HG03520 (cell line): ENCODE measurements around the gene IL17D.
"Not testable (repeated sequence)": the region's sequence is repeated elsewhere in the genome, so short reads cannot be mapped to it uniquely, and the experiment has no call there.

Experiments used
- ATAC-seq: cut with Tn5 transposase; IDR thresholded peaks from one replicate; pipeline ENCODE4 v1.9.1; 2021; ENCODE audit warnings: mild to moderate bottlenecking, moderate library complexity; ENCODE audit not compliant: unreplicated experiment

The IL17D gene, protein sequence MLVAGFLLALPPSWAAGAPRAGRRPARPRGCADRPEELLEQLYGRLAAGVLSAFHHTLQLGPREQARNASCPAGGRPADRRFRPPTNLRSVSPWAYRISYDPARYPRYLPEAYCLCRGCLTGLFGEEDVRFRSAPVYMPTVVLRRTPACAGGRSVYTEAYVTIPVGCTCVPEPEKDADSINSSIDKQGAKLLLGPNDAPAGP

DNA sequence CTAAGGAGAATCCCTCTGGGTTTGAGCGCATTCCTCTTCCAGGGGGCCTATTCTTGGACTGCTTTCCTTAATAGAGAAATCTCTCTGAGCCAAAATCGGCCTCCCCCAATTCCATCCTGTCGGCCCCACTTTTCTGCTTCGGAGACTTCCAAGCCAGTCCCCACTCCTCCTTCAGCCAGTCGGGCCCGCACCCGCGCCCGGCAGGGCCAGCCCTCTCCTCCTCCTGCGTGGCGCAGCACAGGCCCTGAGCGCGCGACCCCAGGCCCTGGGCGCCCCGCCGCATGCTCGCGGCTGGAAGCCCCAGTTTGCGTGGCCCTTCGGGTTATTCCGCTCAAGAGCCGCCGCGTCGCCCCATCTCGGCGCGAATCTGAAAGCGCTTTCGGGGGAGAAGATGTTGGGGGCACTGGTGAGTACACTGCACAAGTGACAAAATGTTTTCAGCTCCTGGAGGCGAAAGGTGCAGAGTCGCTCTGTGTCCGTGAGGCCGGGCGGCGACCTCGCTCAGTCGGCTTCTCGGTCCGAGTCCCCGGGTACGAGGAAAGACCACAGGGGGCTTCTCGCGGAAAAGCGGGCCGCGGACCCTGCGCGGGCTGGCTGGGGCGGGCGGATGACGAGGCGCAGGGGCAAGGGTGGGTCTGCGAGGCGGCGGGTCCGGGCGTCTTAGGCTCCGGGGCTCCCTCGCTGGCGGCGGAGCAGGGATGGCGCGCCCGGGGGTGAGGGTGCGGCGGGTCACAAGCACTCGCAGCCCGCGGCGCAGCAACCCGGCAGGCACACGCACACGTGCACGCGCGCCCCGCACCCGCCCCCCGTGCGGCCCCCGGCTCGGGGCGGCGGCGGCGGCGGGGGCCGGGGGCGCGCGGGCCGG lies at the start of gene IL17D:
TSS of gene IL17D (plus strand) at position 785 of the 865 bp plus-strand sequence. CDS start 303 bp downstream, outside the sequence.
- ATAC-seq = peak; percentile 23

DNA sequence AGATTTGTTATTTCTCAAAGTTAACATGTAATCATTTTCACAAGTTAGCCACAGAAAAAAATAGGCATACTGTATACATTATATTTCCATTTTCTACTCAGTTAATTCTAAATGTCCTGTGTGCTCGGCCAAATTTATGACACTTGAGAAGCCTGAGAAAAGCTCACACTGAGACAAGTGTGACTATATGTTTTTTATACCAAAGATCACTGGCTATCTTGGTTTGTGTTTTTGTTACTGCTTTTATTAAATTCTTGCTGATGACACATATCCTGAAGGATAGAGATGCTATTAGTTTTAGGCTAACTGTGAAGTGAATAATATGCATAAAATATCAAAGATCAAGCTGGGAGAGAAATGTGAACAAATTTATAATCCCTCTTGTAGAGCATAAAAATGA lies 49.3 kb upstream of the IL17D start:
- ATAC-seq = no peak

DNA sequence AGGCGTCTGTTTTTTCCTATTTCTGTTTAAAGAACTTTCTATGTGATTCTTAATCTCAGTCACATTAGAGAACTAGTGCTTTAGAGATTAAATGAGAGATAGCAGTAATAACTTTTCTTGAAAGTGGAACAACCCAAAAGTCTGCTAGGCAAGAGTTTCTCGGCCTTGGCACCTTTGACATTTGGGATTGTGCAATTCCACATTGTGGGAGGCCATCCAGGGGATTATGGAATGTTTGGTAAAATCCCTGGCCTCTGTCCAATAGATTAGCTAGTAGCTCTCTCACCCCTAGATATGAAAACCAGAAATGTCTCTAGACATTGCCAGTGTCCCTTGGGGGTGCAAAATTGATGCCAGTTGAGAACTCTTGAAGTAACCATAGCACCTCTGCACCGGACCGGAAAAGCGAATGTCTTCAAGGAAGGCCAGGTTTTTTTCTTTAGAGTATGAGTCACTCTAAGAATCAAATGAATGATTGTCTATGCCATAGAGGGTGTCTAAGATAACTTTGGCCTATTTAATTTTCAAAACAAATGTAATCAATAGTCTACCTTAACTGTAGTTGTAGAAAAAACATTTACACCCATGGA lies 45.0 kb upstream of the IL17D start:
- no peak for ATAC-seq

DNA sequence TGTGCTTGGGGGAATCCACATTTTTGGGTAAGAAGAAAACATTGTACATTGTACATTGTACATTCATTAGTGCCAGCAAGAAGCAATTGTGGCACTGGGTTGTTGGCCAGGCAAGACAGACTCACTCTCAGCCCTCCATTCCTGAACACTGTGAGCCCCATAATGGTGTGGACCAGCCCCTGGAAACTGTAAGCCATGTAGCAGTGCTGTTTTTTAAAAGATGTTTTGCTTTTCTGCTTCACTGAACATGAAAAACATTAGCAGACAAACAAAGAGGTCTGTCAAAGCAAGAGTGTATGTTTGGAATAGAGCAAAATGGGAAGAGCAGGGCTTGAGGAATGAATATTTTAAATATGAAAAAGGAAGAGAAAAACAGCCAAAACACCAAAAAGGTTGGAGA lies 39.1 kb upstream of the IL17D start:
- no peak for ATAC-seq

DNA sequence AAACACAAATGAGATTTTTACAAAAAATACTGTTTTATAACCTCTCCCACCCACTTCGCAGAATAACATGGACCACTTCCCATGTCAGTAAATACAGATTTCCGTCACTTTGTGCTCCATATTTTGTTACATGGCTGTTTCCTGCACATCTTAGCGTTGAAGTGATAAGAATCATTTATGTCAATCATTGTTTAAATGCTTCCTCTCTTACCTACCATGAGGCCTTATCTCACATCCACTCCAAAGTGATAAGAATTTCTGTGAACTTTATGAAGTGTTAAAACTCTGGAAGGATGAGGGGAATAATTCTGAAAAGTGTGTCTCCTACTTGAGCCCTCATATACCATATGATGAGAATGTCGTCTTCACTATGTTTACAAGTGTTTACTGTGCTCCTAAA lies 36.6 kb upstream of the IL17D start:
- ATAC-seq = no peak

DNA sequence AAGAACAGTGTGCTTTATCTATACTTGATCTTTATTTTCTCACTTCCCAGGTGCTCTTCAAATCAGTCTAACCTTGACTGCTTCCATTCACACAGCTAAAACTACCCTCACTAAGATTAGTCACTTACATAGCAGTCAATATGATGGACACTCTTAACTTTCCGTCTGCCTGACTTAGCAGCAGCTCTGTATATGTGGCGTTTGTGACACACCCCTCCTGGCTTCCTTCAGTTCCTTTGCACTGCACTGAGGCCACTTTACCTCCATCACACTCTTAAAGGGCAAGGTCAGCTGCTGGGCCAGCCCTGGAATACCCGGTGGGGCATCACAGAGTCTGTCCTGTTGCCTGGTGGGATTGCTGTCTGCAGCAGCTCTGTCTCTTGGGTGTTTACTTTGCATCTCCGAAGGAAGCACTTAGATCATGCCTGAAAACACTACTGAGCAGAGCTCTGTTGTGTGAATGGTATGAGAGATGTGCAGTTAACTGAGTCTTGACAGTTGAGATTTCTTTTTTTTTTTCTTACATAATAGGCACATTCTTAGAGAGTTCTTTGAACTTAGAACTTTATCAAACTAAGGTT lies 35.6 kb upstream of the IL17D start:
- ATAC-seq = no peak

DNA sequence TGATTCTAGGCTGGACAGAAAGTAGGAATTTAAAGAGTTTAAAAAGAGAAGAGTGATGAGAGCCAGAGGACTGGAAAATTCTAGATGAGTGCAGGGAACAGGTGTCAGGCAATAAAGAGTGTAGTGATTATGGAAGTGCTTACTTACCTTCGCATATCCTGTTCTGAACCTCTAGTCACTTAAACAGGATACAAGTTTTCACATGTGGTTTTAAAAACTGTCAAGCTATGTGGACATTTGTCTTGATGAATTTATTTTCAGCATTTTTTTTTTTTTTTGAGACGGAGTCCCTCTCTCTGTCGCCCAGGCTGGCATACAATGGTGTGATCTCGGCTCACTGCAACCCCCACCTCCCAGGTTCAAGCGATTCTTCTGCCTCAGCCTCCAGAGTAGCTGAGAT lies 34.3 kb upstream of the IL17D start:
- ATAC-seq = no peak

DNA sequence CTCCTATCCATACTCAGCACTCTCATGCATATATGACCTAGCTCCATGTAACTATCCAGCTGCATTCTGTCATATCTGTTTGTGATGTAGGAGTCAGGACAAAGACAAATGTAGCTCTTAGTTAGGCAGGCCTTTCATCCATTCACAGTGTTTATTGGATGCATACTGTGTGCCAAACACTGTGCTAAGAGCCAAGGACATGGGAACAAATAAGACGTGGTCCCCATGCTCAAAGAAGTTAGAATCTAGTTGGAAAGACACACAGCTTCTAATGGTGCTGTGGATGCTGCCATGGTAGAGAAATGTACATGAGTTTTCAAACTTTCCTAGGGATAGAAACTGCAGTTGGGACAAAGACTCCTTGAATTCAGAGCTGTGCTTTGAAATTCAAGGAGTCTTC lies 31.7 kb upstream of the IL17D start:
- ATAC-seq = no peak

DNA sequence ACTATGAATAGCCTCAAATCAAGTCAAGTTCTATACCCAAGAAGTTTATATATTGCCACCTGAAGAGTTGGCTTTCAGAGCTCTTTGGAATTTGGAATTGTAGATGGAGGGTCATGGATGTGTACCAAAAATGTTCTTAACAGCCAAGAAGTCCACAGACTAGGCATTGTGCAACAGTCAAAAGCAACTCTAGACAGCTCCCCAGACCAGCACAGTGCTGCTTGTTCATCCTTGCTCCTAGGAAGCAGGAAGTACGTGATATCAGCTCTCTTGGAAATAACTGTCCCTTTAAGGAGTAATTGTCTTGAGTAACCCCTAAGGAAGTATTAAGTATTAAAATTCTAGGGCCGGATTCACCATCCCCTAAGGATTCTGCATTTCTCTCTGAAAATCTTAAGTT lies 30.7 kb upstream of the IL17D start:
- ATAC-seq = no peak

DNA sequence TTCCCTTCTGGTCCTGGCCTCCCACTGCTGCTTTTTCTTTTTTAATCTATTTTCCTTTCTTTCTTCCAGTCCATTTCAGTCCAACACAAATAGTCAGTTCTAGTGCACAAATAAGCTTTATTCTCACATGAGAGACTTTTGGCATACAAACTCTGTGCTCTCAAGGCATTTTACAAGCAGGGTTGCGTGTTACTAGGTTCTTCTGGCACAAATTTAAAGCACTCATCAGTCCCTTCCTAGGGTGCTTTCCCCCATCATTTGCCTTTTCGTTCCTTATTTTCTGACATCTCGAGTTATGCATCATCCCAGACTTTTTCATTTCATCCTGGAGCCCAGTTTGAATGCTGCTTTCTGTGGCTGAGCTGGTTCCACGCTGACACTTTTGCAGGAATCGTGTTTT lies 29.8 kb upstream of the IL17D start:
- ATAC-seq = no peak

DNA sequence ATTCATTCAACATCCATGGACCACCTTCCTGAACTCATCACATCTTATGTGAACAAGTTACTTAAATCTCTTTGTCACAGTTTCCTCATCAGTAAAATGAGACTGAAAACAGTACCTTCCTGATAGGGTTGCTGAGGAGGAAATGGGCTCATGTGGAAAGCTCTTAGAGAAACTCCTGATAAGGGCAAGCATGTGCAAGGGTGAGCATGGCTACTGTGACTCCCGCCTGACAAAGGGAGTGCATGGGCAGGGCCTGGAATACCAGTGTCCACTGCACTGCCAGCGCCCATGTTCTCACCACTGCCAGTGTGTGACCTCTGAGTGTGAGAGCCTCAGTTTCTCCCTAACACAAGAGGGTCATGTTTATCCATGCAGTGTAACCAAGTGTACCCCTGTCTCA lies 27.3 kb upstream of the IL17D start:
- ATAC-seq = no peak

DNA sequence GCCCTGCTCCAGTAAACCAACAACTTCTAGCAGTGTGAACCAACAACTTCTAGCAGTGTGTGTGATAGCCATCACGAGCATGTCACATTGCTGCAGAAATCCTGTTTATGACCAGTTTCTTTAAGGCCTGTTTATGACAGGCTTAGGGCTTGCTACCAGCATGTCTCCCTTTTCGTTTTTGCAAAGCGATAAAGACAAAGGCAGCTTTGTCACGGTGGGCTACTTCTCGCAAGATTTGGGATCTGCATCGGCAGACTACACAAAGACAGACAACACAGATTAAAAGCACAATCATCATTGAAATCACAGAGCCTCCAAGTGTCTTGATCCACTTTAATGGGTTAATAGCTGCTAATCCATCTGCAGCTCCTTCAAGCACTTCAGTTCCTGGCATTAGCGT lies 24.9 kb upstream of the IL17D start:
- ATAC-seq = not testable (repeated sequence)

DNA sequence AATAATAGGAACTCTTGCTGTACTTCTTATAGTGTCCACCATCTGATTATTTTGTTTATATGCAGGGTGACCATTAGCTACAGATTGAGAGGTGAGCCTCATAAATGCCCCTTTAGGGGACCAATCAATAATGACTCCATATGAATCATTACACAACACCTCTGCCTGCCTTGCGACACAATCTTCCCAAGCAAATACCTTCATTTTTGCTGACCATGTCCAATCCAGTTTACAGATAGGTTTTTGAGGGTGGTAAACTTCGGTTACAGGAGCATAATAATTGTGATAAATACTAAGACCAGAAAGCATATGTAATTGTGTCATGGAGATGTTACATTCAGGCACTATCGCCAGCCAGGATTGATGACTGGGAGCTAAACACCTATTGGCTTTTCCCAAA lies 23.6 kb upstream of the IL17D start:
- ATAC-seq = no peak

DNA sequence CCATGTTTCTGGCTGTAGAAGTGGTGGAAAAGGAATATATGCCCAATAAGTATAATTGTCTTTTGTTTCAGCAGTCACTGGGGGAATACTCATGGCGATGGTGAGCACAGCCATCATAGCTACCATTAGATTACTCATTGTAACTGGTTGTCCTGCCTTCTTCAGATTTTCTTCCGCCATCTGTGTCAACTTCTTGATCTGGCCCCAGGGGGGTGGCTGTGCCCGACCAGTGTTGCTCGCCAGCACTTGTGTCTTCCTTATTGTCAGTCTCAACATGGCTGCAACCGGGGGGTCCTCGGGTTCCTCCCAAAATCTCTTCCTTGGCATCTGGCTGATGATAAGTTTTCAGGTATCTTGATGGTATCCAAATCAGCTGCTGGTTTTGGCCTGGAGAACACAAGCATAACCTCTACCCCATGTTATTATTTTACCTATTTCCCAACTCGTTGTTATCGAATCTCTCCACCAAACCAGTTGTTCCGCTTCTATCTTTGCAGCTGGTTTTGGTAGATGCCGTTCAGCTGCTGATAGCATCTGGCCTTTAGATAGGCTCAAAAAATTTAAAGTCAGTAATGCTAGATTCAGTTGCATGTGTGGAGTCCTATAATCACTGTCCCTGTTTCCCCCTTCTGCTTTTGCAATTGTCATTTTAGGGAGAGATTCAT lies 23.0 kb upstream of the IL17D start:
- ATAC-seq = no peak

DNA sequence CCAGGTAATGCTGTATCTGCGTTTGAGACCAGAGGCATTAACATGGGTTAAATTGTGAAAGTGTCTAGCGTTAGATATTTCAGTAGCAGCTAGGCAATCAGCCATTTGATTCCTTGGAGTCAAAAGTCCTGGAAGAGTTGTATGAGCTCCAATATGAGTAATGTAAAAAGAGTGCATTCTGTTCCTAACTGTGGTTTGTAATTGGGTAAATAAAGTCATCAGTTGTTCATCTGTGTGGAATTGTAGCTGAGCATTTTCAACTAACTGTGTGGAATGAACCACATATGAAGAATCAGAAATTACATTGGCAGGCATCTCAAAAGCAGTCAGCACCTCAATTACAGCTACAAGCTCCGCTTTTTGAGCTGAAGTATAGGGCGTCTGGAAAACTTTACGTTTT lies 22.0 kb upstream of the IL17D start:
- not testable (repeated sequence) for ATAC-seq

DNA sequence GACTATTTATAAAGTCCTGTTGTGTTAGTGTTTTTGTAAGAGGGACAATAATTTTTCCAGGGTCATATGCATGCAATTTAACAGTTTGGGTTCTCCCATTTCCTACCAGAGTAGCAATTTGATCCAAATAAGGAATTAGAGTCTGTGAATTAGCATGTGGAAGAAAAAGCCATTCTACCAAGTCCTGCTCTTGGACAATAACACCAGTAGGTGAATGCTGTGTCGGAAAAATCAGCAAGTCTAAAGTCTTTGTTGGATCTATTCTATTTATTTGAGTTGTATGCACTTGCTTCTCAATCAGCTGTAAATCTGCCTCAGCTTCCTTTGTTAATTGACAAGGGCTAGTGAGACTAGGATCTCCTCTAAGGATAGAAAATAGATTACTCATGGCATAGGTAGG lies 21.4 kb upstream of the IL17D start:
- ATAC-seq = no peak

DNA sequence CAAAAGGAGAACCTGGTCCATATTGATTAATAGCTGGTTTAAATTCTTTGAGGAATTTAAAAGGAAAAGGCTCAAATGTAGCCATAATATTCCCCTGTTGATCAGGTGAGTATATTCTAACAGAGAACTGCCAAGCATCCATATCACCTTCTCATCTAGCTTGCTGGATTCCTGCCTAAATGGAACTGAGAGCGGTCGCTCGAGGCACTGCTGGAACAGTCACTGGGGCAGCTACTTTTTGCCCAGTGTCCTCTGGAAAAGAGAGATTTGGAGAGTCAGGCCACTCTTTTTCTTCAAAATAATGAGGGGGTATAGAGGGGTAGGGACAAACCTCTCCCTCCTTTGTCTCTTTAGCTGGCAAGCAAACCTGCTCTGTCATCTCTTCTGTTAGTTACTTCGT lies 19.5 kb upstream of the IL17D start:
- ATAC-seq = no peak

DNA sequence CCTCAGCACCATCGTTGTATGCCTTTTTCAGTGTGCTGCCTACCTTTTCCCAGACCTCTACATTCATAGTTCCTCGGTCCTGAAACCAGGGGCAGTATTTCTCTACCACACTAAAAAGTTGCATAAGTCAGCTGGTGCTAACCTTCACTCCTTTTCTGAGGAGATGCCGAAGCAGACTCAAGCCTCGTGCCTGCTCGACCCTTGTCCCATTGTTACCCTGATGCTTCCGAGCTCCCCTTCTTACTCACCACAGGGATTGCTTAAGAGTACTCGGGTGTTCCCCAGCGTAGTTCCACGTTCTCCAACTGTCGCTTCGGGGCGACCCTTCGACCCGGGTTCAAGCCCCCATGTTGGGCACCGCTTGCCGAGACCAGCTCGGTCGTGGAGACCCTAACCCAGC lies 19.0 kb upstream of the IL17D start:
- no peak for ATAC-seq

DNA sequence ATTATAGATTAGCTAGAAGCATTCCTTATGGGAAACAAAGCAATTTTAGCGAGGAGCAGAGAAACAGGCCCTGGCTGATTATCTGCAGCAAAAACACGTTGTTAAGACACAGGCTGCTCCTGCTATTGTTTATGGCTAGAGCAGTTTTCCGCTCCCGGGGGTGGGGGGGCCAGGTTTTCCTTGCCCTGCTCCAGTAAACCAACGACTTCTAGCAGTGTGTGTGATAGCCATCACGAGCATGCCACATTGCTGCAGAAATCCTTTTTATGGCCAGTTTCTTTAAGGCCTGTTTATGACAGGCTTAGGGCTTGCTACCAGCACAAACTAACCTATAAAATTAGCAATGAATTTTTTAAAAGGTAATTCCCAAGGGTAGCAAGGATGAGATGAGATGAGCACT lies 18.4 kb upstream of the IL17D start:
- ATAC-seq = no peak

DNA sequence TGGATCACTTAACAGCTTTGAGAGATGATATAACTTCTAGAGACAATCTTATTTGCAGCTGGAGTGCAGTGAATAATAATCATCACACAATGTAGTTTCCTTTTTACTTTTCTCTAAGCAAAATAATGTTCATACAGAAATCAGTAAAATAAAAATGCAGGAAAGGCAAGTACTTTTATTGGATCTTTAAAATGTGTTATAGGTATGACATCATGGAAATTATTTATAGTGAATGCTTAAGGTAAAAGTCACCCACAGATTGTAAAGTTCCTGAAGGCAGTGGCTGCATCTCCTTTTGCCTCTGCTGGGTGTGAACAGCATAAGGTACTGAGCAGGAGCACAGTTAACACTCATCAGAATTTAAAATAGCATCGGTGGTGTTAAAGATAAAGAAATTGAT lies 17.3 kb upstream of the IL17D start:
- ATAC-seq = no peak

DNA sequence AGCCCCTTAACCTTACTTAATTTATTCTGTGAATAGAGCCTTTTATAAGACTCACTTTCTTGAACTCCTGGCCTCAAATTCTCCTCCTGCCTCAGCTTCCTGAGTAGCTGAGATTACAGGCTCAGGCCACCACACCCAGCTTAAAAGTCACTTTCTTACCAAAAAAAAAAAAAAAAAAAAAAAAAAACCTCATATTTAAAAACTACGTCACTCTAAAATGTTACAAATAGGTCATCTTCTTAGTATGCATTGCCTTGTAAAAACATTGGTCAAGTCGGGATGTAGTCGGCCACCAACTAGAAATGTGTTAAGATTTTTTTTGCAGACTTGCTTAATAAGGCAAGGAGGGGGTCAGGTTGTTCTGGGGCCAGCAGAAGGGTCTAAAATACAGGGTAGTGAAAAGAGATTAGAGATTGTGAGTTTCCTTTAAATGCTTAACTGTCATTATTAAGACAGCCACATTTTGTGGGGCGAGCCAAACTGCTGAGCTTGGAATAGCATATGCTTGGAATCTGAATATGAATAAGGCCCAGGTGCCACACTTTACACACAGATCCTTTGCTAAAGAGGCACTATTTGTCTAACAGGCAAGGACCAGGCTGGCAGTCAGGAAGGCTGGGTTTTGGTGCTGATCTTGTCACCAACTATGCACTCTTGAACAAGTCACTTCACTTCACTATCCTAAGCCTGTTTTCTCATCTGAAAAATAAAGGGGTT lies 16.5 kb upstream of the IL17D start:
- no peak for ATAC-seq
